Nephron progenitor cell (in vitro differentiated cells): ENCODE data around the gene AOX1.

ENCODE experiments used
- DNase-seq: peaks from one replicate; pipeline ENCODE4 v3.0.0; 2021
- H3K27ac Mint-ChIP-seq: 2 replicates; pipeline ENCODE4 v1.8.0; 2021; ENCODE audit warnings: mild to moderate bottlenecking, moderate library complexity, mixed read lengths
- H3K27me3 Mint-ChIP-seq: 2 replicates; pipeline ENCODE4 v1.8.0; 2021; ENCODE audit warnings: mild to moderate bottlenecking, low read depth, mixed read lengths; ENCODE audit not compliant: poor library complexity
- H3K36me3 Mint-ChIP-seq: 2 replicates; pipeline ENCODE4 v1.8.0; 2021; ENCODE audit warnings: low read depth, mixed read lengths
- H3K4me1 Mint-ChIP-seq: 2 replicates; pipeline ENCODE4 v1.8.0; 2021; ENCODE audit warnings: mixed read lengths
- H3K4me3 Mint-ChIP-seq: 2 replicates; pipeline ENCODE4 v1.8.0; 2021; ENCODE audit warnings: mild to moderate bottlenecking, moderate library complexity, mixed read lengths
- H3K9me3 Mint-ChIP-seq: 2 replicates; pipeline ENCODE4 v1.8.0; 2021; ENCODE audit warnings: mild to moderate bottlenecking, moderate library complexity, mixed read lengths
- TF ChIP-seq, protein P1 (sequence below): fragments of 200-600 bp; sonication (generic); IDR thresholded peaks from 2 replicates; pipeline ENCODE4 v1.5.0; 2021; ENCODE audit warnings: antibody characterized with exemption

AOX1 gene

DNA sequence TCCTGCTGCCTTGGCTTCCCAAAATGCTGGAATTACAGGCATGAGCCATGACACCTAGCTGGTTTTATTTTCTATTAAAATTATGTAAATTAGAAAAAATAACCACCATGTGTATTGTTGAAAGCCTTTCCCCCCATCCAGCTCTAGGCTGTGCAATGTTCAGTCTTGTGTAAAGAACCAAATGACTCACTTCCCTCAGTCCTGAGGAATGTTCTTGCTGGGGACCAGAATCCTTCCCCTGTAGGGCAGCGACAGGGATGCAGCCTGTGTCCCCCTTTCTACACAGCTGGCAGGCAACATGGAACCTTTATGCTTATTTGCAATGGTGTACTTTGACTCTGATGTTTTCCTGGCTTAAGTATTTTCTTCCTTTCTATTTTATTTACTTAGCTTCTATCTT, 29.4 kb downstream of the AOX1 start:
- Mint-ChIP-seq H3K27ac (no peak overlapping the region), H3K9me3 (no peaks in the 10 kb centered on the region), H3K4me3 (no peak overlapping the region), H3K36me3 (no peaks in the 10 kb centered on the region), H3K4me1 (no peaks in the 10 kb centered on the region), H3K27me3 (peaks cover 12% of the 10 kb centered on the region)
- TF ChIP-seq, protein P1, sequence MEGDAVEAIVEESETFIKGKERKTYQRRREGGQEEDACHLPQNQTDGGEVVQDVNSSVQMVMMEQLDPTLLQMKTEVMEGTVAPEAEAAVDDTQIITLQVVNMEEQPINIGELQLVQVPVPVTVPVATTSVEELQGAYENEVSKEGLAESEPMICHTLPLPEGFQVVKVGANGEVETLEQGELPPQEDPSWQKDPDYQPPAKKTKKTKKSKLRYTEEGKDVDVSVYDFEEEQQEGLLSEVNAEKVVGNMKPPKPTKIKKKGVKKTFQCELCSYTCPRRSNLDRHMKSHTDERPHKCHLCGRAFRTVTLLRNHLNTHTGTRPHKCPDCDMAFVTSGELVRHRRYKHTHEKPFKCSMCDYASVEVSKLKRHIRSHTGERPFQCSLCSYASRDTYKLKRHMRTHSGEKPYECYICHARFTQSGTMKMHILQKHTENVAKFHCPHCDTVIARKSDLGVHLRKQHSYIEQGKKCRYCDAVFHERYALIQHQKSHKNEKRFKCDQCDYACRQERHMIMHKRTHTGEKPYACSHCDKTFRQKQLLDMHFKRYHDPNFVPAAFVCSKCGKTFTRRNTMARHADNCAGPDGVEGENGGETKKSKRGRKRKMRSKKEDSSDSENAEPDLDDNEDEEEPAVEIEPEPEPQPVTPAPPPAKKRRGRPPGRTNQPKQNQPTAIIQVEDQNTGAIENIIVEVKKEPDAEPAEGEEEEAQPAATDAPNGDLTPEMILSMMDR = no peak
- no peak for DNase-seq

DNA sequence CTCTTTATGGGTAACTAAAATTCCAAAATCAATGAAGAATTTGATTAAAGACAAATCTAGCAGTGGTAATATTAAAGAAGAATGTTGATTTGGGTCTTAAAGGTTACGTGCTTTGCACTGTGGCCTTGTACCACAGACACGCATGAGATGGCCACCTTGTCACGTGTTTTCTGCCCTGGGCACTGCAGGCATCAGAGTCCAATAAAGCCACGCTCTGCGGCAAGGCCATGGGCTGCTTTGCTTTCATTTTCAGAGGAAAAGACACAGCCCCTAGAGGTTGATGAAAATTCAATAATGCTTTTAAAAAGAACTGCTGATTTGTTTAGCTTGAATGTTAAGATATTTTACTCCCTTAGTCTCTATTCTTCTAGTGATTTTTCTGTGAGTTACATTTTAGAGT, 30.4 kb downstream of the AOX1 start:
- H3K27ac Mint-ChIP-seq = no peak overlapping the region
- peaks cover 9% of the 10 kb centered on the region for H3K27me3 Mint-ChIP-seq
- TF ChIP-seq, protein P1 = no peak
- H3K4me1 Mint-ChIP-seq = no peaks in the 10 kb centered on the region
- no peaks in the 10 kb centered on the region for H3K36me3 Mint-ChIP-seq
- H3K4me3 Mint-ChIP-seq = no peak overlapping the region
- H3K9me3 Mint-ChIP-seq = no peaks in the 10 kb centered on the region
- no peak for DNase-seq

DNA sequence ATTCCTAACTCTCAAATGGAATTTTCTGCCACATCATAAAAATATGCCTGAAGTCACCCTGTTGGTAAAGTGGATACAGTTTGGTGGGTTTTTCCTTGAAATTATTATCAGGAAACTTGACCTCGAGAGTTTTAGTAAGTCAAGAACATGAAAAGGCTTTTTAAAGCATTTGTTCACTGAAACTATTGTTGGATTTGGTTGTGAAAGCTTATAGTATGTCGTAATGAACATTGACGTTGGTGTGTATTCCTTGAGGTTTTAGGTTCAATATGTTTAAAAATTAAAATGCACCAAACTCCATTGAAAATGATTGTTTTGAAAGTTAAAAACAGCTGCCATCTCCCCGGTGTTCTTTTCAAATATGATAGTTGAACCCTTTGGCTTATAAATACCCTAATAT, 30.8 kb downstream of the AOX1 start:
- no peak overlapping the region for H3K27ac Mint-ChIP-seq
- no peaks in the 10 kb centered on the region for H3K9me3 Mint-ChIP-seq
- H3K4me1 Mint-ChIP-seq = no peaks in the 10 kb centered on the region
- H3K36me3 Mint-ChIP-seq = no peaks in the 10 kb centered on the region
- peaks cover 9% of the 10 kb centered on the region for H3K27me3 Mint-ChIP-seq
- DNase-seq = no peak
- H3K4me3 Mint-ChIP-seq = no peak overlapping the region
- TF ChIP-seq, protein P1 = no peak

DNA sequence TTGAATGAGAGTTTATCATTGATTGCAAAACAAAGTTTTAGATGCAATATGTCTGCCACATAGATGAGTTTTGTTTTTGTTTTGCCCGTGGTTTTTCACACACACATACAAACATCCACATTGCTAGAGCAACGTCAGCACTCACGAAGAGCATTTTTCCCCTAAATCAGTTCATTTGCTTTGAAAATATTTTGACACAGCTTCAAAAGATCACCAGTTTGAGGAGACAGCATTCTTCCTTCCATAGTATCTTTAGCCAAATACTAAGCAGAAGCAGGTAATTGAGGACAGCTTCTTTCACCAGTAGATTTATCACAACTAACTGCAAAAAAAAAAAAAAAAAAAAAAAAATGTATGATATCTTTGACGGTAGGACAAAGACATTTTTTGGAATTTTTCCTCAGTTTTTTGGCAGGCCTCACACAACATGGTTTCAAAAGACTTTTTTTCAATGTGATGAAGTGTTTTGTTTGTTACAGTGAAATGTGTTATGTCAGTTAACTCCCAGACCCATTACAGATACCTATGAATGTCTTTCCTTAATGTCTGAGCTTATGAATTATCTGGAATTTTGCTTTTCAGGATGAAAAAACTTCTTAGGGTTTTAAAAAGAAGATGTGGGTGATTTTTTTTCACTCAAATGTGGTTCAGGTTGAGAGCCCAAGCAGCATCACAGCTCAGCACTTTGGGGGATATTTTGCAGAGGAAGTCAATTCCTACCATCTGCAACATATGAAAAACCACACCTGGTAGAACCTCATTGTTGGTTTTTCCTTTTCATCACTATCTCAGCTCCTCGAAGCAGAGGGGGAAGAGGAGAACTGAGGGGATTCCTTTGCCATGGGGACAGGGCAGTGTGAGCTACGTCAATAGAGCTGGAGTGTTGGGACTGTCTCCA, 31.6 kb downstream of the AOX1 start:
- Mint-ChIP-seq H3K9me3 (no peaks in the 10 kb centered on the region), H3K27me3 (peaks cover 6% of the 10 kb centered on the region), H3K36me3 (no peaks in the 10 kb centered on the region), H3K4me1 (no peaks in the 10 kb centered on the region), H3K4me3 (no peak overlapping the region), H3K27ac (no peak overlapping the region)
- DNase-seq = no peak
- TF ChIP-seq, protein P1 = no peak

DNA sequence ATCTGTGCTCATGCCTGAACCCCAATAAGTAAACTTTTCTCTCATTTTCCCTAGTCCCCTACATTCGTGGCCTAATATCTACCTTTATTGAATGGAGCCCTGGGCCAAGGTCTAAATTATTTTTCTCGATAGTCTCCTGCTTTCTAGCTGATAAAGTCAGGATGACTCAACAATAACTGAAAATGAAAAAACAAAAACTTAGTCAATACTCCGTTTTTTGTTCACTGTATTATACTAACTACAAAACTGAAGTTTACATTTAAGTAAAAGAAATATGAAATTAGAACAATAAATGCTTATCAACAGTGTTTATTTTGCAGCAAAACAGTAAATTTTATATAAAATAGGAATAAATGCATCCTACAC, 32.2 kb downstream of the AOX1 start:
- no peak overlapping the region for H3K4me3 Mint-ChIP-seq
- H3K27ac Mint-ChIP-seq = no peak overlapping the region
- H3K27me3 Mint-ChIP-seq = peaks cover 2% of the 10 kb centered on the region
- TF ChIP-seq, protein P1 = no peak
- no peaks in the 10 kb centered on the region for H3K4me1 Mint-ChIP-seq
- no peaks in the 10 kb centered on the region for H3K9me3 Mint-ChIP-seq
- DNase-seq = no peak
- H3K36me3 Mint-ChIP-seq = no peaks in the 10 kb centered on the region

DNA sequence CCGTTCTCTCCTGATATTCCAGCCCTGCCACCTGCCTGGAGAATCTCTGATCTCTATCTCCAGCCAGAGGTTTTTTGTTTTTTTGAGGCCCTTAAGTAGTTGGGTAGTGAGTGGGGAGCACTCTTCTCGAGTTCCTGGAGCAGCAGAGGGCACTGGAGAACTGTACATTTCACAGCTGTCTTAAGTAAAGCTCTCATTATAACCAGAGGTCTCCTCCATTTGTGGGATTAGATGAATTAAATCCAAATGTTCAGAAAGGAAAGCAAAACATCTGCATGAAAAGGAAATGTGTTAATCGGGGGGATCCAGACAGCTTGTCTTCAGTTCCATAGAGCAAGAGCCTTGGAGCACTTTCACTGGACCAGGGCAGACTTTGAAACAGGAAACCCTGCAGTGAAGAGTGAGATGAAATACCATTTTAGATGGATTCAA, 32.8 kb downstream of the AOX1 start:
- TF ChIP-seq, protein P1 = no peak
- Mint-ChIP-seq H3K4me1 (peaks cover 3% of the 10 kb centered on the region), H3K4me3 (no peak overlapping the region), H3K27ac (no peak overlapping the region), H3K36me3 (no peaks in the 10 kb centered on the region), H3K27me3 (peaks cover 2% of the 10 kb centered on the region), H3K9me3 (no peaks in the 10 kb centered on the region)
- DNase-seq = no peak
